Hepatocyte (in vitro differentiated cells): Measurements from ENCODE around the gene RBBP8NL. TPM values are rescaled to one million over a fixed set of nuclear protein-coding genes. Genes with fewer than 3 reads are reported as not detected.

Source experiments
- DNase-seq: peaks from one replicate; pipeline ENCODE4 v3.0.0-alpha.2; 2016; ENCODE audit warnings: low spot score
- H2AFZ ChIP-seq: fragments of 200-600 bp; sonication (generic); 2 replicates; pipeline ENCODE4 v1.6.0; 2016; ENCODE audit warnings: antibody characterized with exemption, mild to moderate bottlenecking
- H3K27ac ChIP-seq: fragments of 200-600 bp; sonication (generic); 2 replicates; pipeline ENCODE4 v1.5.1; 2016; ENCODE audit warnings: mild to moderate bottlenecking
- H3K27me3 ChIP-seq: fragments of 200-600 bp; sonication (generic); 2 replicates; pipeline ENCODE4 v1.6.1; 2016
- H3K36me3 ChIP-seq: fragments of 200-600 bp; sonication (generic); replicated peaks from 2 replicates; pipeline ENCODE4 v1.5.1; 2016; ENCODE audit warnings: low read depth; ENCODE audit not compliant: insufficient read depth
- H3K4me1 ChIP-seq: fragments of 200-600 bp; sonication (generic); 2 replicates; pipeline ENCODE4 v1.5.1; 2016; ENCODE audit warnings: mild to moderate bottlenecking, moderate library complexity; ENCODE audit not compliant: insufficient read depth
- H3K4me2 ChIP-seq: fragments of 200-600 bp; sonication (generic); 2 replicates; pipeline ENCODE4 v1.6.0; 2016
- H3K4me3 ChIP-seq: fragments of 200-600 bp; sonication (generic); 2 replicates; pipeline ENCODE4 v1.5.1; 2016; ENCODE audit warnings: mild to moderate bottlenecking
- H3K79me2 ChIP-seq: fragments of 200-600 bp; sonication (generic); 2 replicates; pipeline ENCODE4 v1.6.0; 2017; ENCODE audit warnings: mild to moderate bottlenecking
- H3K9me2 ChIP-seq: fragments of 200-600 bp; sonication (generic); replicated peaks from 2 replicates; pipeline ENCODE4 v1.6.0; 2017; ENCODE audit warnings: mild to moderate bottlenecking; ENCODE audit not compliant: insufficient read depth
- H3K9me3 ChIP-seq: fragments of 200-600 bp; sonication (generic); 2 replicates; pipeline ENCODE4 v1.5.1; 2016; ENCODE audit warnings: low read depth, mild to moderate bottlenecking
- H4K20me1 ChIP-seq: fragments of 200-600 bp; sonication (generic); 2 replicates; pipeline ENCODE4 v1.6.0; 2016; ENCODE audit warnings: mild to moderate bottlenecking; ENCODE audit not compliant: insufficient read depth, poor library complexity, severe bottlenecking
- EZH2 ChIP-seq: fragments of 200-600 bp; sonication (generic); IDR thresholded peaks from 2 replicates; pipeline ENCODE4 v1.6.1; 2016; ENCODE audit warnings: antibody characterized with exemption, mild to moderate bottlenecking, borderline replicate concordance
- EZH2phosphoT487 ChIP-seq: fragments of 200-600 bp; sonication (generic); IDR thresholded peaks from one replicate; pipeline ENCODE4 v1.6.1; 2018; ENCODE audit warnings: antibody characterized with exemption, mild to moderate bottlenecking, low read depth, moderate library complexity; ENCODE audit not compliant: unreplicated experiment, severe bottlenecking
- WGBS: methylation state at CpG from one replicate; pipeline ENCODE4 v1.1.6; 2016; ENCODE audit warnings: low lambda C conversion rate; ENCODE audit errors: missing lambda C conversion rate; 5-methylcytosine and 5-hydroxymethylcytosine counted together
- polyA plus RNA-seq: library from polyadenylated mRNA; unstranded; fragments of >200 nt; fragmentation: Nextera tagmentation; extraction: Ambion mirVana; gene quantifications from 2 replicates; pipeline ENCODE4 v1.2.1, GENCODE V29; 2016
- total RNA-seq: library from RNA; depleted of rRNA; stranded (reverse); fragments of >200 nt; gene quantifications from 2 replicates; pipeline ENCODE4 v1.2.3, GENCODE V29; 2014
- TF ChIP-seq, protein P1 (sequence below): fragments of 200-600 bp; sonication (generic); IDR thresholded peaks from 2 replicates; pipeline ENCODE4 v1.5.1; 2016; ENCODE audit warnings: antibody characterized with exemption, mild to moderate bottlenecking; ENCODE audit not compliant: poor library complexity

RBBP8NL gene
- total and polyA plus RNA-seq, 2 experiments from 2014 or later = 5.7 to 6.4 TPM

DNA sequence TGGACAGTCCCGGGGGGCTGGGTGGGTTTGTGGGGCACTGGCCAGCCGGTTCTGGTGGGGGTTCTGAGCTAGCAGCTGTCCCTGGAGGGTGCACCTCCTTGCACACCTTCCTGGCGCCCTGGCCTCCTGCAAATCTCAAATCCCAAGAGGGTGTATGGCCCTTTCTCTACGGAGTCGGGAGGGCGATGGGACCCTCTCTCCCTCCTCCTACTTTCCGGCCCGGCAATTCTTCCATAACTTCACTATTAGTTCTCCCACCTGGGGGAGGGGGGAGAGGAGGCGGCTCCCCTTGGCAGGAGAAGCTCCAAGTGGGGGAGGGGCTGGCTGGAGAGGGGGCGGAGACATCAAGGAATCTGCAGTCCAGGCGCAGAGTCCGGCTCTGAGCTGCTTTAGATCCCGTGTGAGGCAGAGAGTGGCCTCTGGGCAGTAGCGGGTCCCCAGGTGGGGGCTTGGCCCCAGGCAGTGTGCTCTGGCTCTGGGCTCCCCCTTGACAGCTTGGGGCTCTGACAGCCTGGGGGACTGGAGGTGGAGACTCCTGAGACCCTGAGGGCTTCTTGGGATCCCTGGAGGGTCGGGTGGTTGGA lies 58.9 kb downstream of the RBBP8NL start:
- H3K4me2 ChIP-seq = peak overlapping the region; percentile 91
- 5% methylated on average over 10 of the region's 15 CpGs for WGBS
- H4K20me1 ChIP-seq = peaks cover 17% of the 10 kb centered on the region
- DNase-seq = peak; percentile 85
- no peaks in the 10 kb centered on the region for H3K9me3 ChIP-seq
- H3K79me2 ChIP-seq = peaks cover 32% of the 10 kb centered on the region
- peaks cover 63% of the 10 kb centered on the region for H3K4me1 ChIP-seq
- peak overlapping the region; percentile 86 for H3K27ac ChIP-seq
- TF ChIP-seq EZH2phosphoT487 (no peak), EZH2 (no peak)
- TF ChIP-seq, protein P1, sequence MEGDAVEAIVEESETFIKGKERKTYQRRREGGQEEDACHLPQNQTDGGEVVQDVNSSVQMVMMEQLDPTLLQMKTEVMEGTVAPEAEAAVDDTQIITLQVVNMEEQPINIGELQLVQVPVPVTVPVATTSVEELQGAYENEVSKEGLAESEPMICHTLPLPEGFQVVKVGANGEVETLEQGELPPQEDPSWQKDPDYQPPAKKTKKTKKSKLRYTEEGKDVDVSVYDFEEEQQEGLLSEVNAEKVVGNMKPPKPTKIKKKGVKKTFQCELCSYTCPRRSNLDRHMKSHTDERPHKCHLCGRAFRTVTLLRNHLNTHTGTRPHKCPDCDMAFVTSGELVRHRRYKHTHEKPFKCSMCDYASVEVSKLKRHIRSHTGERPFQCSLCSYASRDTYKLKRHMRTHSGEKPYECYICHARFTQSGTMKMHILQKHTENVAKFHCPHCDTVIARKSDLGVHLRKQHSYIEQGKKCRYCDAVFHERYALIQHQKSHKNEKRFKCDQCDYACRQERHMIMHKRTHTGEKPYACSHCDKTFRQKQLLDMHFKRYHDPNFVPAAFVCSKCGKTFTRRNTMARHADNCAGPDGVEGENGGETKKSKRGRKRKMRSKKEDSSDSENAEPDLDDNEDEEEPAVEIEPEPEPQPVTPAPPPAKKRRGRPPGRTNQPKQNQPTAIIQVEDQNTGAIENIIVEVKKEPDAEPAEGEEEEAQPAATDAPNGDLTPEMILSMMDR = no peak
- H2AFZ ChIP-seq = no peak overlapping the region
- H3K9me2 ChIP-seq = no peaks in the 10 kb centered on the region
- no peaks in the 10 kb centered on the region for H3K36me3 ChIP-seq
- no peaks in the 10 kb centered on the region for H3K27me3 ChIP-seq
- H3K4me3 ChIP-seq = no peak overlapping the region

DNA sequence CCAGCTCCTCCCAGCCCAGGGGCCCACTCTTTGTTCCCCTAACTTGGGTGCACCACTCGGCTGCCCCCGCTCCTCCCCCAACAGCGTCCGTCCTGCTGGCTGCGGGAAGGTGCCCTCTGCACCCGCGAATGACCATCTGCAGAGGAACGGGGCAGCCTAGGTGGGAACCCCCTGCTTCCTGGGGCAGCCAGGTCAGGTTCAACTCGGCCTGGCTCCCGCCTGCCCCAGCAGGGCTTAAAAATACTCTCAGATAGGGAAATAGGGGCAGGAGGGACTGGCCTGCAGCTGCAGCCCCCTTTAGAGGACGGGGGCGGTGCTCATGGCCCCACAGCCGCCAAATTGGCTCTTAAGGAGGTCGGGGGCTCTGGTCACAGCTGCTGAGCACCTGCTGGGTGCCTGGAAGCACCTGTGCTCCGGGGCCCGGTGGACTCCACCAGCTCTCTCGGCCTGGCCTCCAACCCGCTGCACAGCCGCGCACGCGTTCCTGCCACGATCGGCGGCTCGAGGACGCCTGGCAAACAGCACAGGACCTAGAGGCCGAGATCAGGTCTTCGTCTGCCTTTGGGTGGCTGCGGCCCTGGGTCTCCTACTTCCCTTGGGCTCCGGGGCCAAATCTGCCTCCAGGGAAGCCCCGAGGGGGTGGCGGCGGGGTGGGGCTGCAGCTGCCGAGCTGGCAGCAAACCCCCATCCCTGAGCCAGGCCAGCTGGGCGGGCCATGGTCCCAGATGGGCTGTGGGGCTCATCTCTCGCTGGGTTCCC lies 59.5 kb downstream of the RBBP8NL start:
- Histone ChIP-seq H3K4me3 (peak overlapping the region; percentile 52), H3K79me2 (peaks cover 39% of the 10 kb centered on the region), H3K27me3 (no peaks in the 10 kb centered on the region), H3K4me1 (peaks cover 69% of the 10 kb centered on the region), H3K9me3 (no peaks in the 10 kb centered on the region), H3K4me2 (peak overlapping the region; percentile 91), H2AFZ (peak overlapping the region; percentile 40), H3K36me3 (no peaks in the 10 kb centered on the region), H4K20me1 (peaks cover 24% of the 10 kb centered on the region), H3K9me2 (no peaks in the 10 kb centered on the region), H3K27ac (peak overlapping the region; percentile 86)
- 16% methylated on average over 36 of the region's 37 CpGs for WGBS
- TF ChIP-seq, protein P1 = no peak
- TF ChIP-seq EZH2phosphoT487 (no peak), EZH2 (no peak)
- DNase-seq = peak; percentile 72

DNA sequence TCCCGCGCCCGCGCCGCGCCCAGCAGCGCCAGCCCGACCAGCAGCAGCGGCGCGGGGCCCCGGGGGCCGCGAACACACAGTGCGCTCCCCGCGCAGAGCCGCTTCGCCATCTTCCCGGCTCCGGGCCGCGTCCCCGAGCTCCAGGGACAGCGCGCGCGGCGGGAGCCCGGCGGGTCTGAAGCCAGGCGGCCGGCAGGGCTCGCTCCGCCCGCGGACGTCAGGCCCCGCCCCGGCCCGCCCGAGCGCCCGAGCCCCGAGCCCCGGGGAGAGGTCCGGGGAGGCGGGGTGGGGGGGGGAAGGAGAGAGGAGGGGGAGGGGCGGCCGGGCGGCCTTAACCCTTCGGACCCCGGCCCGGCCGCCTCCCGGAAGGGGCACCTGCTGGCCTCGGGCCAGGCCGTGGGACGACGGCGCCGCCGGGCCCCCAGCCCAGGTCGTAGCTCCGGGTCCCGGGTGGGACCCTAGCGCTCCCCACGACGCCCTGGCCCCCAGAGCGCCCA lies 60.2 kb downstream of the RBBP8NL start, which contains the start of gene LAMA5:
Gene LAMA5, minus strand, starts transcription at position 177 of the 497 bp plus-strand sequence. Its CDS starts 67 bp downstream, at position 110.
- H2AFZ ChIP-seq = peak within 1 kb of the TSS; percentile 40
- TF ChIP-seq, protein P1 = no peak
- TF ChIP-seq EZH2phosphoT487 (no peak), EZH2 (no peak)
- peaks cover 45% of the 10 kb centered on the region for H3K79me2 ChIP-seq

More for the DNA sequence above, 60.2 kb downstream of the RBBP8NL start, which contains the start of gene LAMA5:
- peak within 1 kb of the TSS; percentile 91 for H3K4me2 ChIP-seq
- H3K27ac ChIP-seq = peak within 1 kb of the TSS; percentile 92
- no peaks in the 10 kb centered on the region for H3K36me3 ChIP-seq
- peak; percentile 89 for DNase-seq
- H4K20me1 ChIP-seq = peaks cover 28% of the 10 kb centered on the region
- H3K4me3 ChIP-seq = peak within 1 kb of the TSS; percentile 99
- no peaks in the 10 kb centered on the region for H3K27me3 ChIP-seq
- no peaks in the 10 kb centered on the region for H3K9me3 ChIP-seq
- no peaks in the 10 kb centered on the region for H3K9me2 ChIP-seq
- WGBS = 0% methylated on average over 6 of the region's 70 CpGs
- peaks cover 75% of the 10 kb centered on the region for H3K4me1 ChIP-seq
